Germinal center (tissue), 1 donor: ENCODE data around the gene EDIL3.
A peak's percentile ranks its signal among the peaks of the same experiment; 100 is the strongest.

Source experiments
- DNase-seq: peaks from one replicate; pipeline ENCODE4 v3.0.0; 2012; ENCODE audit warnings: mixed read lengths, low spot score

The EDIL3 gene

DNA sequence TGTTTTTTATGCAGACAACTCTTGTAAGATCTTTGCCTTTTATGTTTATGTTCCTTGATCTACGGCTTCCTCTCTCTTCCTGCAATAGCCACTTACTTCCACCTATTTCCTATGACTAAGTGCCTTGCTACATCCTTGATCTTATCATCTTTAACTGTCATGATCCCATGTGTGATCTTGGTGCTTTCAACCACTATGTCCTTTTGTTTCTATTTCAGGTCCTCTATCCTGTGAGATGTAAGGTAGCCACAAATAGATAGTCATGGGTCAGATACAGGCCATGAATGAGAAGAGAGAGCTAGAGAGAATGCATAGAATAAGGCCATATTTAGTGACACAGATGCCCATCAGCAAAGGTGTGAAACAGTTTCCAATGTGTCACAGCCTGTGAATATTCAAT, 420.4 kb downstream of the EDIL3 start:
- no peak for DNase-seq

DNA sequence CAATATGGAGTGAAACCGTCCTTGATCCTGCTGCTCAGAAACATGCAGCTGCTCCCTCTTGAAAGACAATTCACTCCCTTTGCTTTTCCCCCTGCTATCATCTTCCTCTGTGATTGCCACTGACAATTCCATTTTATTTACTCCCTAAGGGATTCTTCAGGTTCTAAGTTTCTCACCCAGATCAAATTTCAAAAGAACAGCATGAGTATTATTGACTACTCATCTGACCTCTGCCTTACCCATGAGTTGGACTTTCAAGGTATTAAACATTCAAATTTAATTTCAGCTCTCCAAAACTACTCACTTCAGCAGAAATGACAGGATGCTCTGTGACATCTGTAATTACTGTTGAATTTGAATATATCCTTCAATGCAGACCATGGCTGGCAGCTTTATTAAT, 427.5 kb downstream of the EDIL3 start:
- no peak for DNase-seq

DNA sequence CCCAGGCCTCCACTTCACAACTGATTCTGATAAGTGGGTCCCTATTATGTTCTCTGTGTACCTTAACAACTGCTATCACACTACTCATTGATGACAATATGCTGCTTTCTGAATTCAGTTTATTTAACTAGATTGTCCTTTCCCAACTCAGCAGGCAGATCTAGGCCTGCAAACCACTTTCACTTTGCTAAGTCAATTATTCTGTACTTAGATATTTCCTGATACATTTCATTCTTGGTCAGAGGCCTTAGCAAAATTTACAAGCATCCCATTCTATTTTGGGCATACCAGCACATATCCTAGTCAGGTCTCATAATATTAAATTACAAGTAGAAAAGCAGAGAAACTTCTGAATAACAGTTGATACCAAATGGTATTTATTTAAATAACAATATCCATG, 428.3 kb downstream of the EDIL3 start:
- DNase-seq: no peak

DNA sequence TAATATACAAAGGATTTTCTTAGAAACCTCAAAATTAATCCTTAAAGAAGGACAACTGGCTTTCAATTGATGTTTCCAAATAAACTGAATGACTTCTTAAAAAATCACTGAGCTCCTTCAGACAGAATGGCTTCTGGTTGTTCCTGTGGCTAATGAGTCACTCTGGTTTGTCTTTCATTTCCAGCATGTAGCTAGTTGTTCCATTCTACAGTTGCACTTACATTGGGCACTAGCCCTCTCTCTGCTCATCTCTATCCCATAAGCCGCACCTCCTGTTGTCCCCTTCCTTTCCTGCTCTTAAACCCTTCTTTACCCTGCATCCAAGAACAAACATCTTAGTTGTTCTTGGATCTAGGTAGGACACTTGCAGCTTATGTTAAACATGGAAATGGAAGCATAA, 428.8 kb downstream of the EDIL3 start:
- no peak for DNase-seq

DNA sequence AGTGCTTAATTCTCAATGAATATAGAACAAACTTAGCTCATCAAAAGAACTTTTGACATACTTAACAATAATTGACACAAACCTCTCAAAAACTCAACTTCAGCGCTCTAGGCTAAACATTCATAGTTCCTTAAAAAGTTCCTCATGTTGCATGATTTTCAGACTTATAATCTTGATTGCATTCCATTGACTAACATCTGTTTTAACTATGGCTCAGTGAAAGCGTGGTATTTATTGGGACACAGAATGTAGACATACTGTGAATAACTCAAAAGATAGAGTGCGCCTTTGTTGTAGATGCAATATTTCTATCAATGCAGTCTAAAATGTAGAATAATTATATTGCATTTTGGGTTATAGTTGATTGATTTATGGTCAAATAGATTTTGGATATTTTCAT, 436.9 kb downstream of the EDIL3 start:
- DNase-seq: no peak

DNA sequence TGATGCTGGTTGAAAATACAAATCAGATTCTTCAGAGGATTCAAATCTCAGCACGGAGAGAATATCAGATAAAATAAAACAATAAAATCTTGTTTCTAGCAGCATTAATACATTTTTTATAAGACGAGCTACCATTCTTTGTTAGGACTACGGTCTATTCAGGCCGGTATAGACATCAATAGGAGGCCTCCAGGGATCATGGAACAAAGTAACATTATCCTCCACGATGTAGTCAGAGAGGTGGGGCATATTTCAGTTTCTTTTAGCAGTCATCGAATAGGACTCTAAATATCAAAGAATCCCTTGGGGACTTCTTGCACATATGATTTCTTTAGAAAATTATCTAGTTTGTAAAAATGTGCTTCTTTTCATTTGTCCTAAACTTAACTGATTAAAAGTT, 438.2 kb downstream of the EDIL3 start:
- no peak for DNase-seq

DNA sequence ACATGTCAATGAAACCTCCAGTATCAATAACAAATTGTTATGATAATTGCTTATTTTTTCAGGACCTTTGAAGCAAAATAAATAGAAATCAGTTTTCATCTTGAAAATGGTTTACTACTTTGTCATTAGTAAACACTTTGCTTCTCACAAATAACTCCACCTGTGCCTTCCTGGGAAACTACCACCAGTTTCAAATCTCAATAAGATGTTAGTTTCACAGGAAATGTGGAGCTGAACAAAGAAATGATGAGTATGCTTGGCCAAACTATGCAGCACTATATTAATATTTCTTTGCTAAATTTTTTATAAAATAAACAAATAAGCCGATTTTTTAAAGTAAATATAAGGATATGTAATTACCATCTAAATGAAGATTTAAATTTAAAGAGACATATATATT, 442.5 kb downstream of the EDIL3 start:
- DNase-seq: no peak

DNA sequence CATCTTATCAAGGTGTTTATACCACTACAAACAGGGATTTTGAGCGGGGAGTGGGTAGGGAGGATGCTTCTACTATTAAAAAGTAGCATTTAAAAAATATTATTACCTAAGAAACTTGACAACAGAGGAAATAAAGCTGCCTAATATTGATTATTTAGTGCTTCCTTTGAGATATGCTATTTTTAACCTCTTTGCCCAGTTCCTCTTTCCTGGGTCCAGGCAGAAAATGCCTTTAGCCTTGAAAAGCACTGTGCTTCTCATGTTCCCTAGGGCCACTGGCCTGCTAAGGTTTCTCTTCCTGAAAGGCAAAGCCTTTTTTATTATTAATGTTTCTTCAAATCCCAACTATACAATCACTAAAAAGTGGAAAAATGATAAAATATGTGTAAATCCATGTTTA, 446.8 kb downstream of the EDIL3 start:
- no peak for DNase-seq

DNA sequence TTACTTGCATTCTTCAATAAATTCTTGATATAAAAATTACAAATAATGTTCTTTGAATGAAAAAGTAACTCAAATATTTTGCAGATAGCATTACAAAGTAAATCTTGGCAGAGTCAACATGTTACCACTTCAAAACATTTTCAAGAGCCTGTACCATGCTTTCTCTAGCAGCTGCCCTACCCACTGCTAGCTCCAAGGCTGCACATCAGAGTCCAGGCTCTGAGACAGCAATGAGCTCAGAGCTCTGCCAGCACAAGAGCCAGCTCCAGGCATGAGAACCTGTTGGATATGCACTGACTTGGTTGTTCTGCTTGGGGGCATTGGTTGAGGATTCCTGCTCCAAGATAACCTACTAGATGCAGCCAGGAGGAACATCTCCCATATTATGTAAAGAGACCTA, 452.7 kb downstream of the EDIL3 start:
- DNase-seq: no peak

GRCh38 chr5:83927140-83927733, 457.4 kb downstream of the EDIL3 start:
- peak; percentile 10 for DNase-seq

GRCh38 chr5:83925955-83926337, 458.7 kb downstream of the EDIL3 start:
- DNase-seq: no peak

DNA sequence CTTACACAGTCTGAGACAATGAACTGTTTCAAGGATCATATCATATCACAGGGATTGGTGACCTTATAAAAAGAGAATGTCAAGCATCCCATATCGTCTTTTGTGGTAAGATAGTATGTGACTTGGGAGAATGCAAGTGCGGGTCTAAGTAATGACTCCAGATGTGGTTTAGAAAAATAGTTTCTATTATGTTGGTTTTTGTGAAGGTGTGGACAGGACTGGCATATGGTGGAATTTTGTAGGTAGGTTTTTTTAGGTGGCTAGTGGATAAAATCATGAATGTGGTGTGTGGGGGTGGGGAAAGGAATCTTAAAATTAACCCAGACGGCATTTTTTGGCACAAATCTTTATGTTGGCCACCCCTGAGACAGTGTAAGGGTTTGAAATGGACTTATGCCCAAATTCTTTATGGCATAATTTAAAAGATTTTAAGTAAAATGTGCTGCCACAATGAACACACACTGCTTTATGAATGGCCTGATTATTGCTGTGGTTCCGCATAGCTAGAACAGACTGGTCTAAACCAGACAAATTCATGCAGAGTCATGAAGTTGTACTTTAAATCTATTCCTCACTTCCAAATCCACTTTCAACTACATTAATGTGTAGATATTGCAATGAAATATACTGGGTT, 459.2 kb downstream of the EDIL3 start:
- DNase-seq: no peak

DNA sequence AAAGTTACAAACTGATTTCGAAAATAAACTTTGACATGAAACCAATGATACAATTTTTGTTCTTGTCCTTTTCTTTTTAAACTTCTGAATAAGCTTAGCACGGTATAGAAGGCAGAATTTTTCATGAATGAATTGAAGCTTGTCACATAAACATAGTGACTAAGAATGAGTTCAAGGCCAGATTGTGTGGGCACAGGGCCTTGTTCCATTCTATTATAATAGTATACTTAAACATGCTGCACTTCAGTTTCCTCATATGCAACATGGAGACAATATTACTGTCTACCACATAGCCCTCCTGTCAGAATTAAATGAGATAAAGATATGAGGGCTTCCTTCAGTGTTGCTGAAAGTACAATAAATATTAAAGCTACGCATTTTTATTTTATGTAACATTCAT, 459.8 kb downstream of the EDIL3 start:
- DNase-seq: no peak

GRCh38 chr5:83924171-83924570, 460.5 kb downstream of the EDIL3 start:
- DNase-seq: no peak

DNA sequence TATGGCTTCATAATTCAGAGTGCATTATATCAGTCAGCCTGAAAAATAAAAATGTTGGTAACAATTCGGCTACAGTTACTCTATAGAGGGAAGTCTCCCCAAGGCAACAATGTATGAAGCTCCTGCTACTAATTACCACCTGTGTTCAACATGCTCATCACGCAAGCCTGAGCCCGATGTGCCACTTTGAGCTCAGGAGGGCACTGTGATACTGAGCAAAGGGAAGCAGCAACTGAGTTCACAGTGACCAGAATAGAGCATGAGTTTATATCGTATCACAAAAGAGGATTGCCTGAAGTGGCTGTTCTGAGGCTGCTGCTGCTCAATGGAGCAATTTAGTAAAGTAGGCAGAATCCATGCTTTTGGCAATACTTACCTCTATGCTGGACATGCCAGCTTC, 462.0 kb downstream of the EDIL3 start:
- DNase-seq: no peak

- DNase-seq: no peak
Measured at GRCh38 chr5:83921666-83922193, 462.9 kb downstream of the EDIL3 start.

GRCh38 chr5:83919071-83920041, 465.3 kb downstream of the EDIL3 start:
- no peak for DNase-seq

GRCh38 chr5:83917261-83917908, 467.3 kb downstream of the EDIL3 start:
- no peak for DNase-seq

GRCh38 chr5:83914662-83915418, 469.8 kb downstream of the EDIL3 start:
- no peak for DNase-seq

GRCh38 chr5:83914199-83914598, 470.5 kb downstream of the EDIL3 start:
- DNase-seq: no peak

- DNase-seq: no peak
Measured at GRCh38 chr5:83913593-83913992, 471.1 kb downstream of the EDIL3 start.
